GM12865 (cell line): ENCODE data around the gene CYP39A1.

Experiments
- DNase-seq: peaks from one replicate; pipeline ENCODE4 v3.0.0; 2010; ENCODE audit warnings: low read depth
- H3K4me3 ChIP-seq: 2 replicates; pipeline ENCODE4 v1.5.1; 2011; ENCODE audit warnings: mild to moderate bottlenecking, low read depth, low read length, control low read depth
- TF ChIP-seq, protein P1 (sequence below): IDR thresholded peaks from 2 replicates; pipeline ENCODE4 v1.5.1; 2011; ENCODE audit warnings: low read length, control low read depth, low read depth, inconsistent platforms; ENCODE audit not compliant: insufficient read depth; ENCODE audit errors: missing control alignments

The CYP39A1 gene

DNA sequence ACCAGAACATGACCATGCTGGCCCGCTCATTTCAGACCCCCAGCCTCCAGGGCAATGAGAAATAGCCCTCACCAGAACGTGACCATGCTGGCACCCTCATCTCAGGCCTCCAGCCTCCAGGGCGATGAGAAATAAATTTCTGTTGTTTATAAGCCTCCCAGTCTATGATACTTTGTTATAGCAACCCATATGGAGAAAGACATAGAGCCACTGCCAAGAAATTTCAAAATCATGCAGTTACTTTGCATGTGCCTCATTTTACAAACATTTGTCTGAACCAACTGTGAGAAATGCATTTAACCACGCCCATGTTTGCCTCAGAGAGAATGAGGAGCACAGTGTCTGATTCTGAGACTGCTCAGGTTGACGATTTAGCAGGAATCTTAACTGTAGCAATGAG, 15.5 kb downstream of the CYP39A1 start:
- no peak for DNase-seq
- no peak overlapping the region for H3K4me3 ChIP-seq
- TF ChIP-seq, protein P1, sequence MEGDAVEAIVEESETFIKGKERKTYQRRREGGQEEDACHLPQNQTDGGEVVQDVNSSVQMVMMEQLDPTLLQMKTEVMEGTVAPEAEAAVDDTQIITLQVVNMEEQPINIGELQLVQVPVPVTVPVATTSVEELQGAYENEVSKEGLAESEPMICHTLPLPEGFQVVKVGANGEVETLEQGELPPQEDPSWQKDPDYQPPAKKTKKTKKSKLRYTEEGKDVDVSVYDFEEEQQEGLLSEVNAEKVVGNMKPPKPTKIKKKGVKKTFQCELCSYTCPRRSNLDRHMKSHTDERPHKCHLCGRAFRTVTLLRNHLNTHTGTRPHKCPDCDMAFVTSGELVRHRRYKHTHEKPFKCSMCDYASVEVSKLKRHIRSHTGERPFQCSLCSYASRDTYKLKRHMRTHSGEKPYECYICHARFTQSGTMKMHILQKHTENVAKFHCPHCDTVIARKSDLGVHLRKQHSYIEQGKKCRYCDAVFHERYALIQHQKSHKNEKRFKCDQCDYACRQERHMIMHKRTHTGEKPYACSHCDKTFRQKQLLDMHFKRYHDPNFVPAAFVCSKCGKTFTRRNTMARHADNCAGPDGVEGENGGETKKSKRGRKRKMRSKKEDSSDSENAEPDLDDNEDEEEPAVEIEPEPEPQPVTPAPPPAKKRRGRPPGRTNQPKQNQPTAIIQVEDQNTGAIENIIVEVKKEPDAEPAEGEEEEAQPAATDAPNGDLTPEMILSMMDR = no peak

DNA sequence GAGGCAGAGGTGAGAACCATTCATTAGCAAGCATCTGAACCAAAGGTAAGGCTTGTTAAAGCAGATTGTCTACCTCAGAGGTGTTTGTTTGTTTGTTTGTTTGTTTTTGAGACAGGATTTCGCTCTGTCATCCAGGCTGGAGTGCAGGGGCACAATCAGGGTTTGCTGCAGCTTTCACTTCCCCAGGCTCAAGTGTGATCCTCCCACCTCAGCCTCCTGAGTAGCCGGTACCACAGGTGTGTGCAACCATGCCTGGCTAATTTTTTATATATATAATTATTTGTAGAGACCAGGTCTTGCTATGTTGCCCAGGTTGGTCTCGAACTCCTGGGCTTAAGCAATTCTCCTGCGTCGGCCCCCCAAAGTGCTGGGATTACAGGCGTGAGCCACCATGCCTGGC, 17.2 kb downstream of the CYP39A1 start:
- TF ChIP-seq, protein P1 = no peak
- no peak overlapping the region for H3K4me3 ChIP-seq
- DNase-seq = no peak

DNA sequence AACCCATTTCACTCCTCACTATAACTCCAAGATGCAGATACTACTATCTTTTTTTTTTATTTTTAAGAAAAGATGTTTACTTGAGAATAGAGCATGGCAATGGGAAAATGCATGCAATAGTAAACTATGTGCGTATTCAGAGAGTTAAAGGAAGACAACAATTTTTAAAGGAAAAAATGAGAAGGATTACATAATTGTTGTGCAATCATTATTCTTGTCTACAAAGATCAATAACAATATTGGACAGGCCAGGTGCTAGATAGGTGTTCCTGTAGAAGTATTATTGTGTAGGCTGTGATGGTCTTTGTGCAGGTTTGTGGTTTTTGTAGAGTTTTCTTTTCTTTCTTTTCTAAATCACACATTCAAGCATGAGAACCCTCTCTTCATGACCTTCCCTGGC, 20.6 kb downstream of the CYP39A1 start:
- H3K4me3 ChIP-seq = no peak overlapping the region
- TF ChIP-seq, protein P1 = no peak
- DNase-seq = no peak

- TF ChIP-seq, protein P1 = no peak
- no peak overlapping the region for H3K4me3 ChIP-seq
- DNase-seq = no peak
These were observed 22.9 kb downstream of the CYP39A1 start for GRCh38 chr6:46629691-46630090.

DNA sequence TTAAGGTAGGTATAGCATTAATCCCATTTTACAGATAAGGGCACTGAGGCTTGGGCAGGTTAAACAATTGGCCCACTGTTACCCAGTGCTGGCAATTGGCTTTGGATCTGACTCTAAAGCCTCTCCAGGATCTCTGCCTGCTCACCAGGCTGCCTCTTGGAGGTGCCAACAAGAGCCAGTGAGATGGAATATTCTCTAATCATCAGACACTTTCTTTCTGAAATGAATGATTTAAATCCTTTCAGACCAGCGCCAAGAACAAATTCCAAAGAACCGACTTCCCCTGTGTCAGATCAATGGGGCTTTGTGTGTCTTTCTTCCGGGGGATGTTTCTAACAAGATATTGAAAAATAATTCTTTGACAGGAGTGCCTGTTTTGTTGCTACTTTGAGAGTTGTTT, 23.6 kb downstream of the CYP39A1 start:
- no peak overlapping the region for H3K4me3 ChIP-seq
- no peak for DNase-seq
- TF ChIP-seq, protein P1 = no peak

DNA sequence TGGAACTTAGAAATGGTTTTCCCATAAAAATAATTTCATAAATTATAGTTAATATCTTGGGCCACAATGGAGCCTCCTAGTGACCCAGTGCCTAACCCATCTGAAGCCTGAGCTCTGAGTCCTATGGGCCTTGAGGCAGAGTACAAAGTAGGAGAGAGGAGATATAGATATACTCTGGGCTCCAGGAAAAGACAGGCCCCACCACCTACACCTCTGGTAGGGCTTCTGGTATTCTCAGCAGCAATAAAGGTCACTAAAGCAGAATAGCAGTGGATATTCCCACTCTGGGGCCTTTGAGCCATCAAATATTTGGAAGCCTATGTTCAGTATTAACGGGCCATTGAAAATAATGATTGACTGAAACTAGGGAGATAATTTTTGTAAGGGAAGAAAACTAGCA, 24.1 kb downstream of the CYP39A1 start:
- no peak for DNase-seq
- H3K4me3 ChIP-seq = no peak overlapping the region
- TF ChIP-seq, protein P1 = no peak

GRCh38 chr6:46626976-46627375, 25.6 kb downstream of the CYP39A1 start:
- TF ChIP-seq, protein P1 = no peak
- H3K4me3 ChIP-seq = no peak overlapping the region
- DNase-seq = no peak
